ENCODE measurements around the gene KRTAP9-7.

The KRTAP9-7 gene

DNA sequence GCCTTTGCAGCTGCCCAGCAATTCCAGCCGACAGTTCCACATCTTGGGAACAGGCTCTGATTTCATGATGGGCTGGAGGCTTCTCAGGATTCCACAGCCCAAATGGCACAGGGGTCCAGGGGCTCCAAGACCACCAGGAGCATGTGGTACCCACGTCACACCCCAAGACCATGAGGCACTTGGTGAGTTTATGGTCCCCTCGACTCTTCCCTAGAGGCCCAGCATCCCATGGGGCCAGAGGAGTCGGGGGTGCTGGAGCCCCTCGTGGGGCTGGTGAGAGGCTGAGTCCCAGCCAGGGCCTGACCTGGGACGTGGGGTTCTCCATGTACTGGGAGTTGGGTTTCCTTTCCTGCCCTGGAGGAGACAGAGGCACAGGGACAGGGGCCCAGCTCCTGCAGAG is 50.1 kb downstream of the KRTAP9-7 start:
- Mint-ChIP-seq H3K36me3 (ENCODE audit: low read depth) (no peaks in the 10 kb centered on the region), H3K27me3 (ENCODE audit: low read depth, poor library complexity) (peaks cover 6% of the 10 kb centered on the region), H3K9me3 (peaks cover 4% of the 10 kb centered on the region), H3K4me1 (peaks cover 9% of the 10 kb centered on the region), H3K4me3 (no peak overlapping the region), H3K27ac (no peak overlapping the region)
- no peak for DNase-seq
- TF ChIP-seq, protein P1, sequence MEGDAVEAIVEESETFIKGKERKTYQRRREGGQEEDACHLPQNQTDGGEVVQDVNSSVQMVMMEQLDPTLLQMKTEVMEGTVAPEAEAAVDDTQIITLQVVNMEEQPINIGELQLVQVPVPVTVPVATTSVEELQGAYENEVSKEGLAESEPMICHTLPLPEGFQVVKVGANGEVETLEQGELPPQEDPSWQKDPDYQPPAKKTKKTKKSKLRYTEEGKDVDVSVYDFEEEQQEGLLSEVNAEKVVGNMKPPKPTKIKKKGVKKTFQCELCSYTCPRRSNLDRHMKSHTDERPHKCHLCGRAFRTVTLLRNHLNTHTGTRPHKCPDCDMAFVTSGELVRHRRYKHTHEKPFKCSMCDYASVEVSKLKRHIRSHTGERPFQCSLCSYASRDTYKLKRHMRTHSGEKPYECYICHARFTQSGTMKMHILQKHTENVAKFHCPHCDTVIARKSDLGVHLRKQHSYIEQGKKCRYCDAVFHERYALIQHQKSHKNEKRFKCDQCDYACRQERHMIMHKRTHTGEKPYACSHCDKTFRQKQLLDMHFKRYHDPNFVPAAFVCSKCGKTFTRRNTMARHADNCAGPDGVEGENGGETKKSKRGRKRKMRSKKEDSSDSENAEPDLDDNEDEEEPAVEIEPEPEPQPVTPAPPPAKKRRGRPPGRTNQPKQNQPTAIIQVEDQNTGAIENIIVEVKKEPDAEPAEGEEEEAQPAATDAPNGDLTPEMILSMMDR (IDR thresholded peaks at IDR 0.05), result no peak

Measured in nephron progenitor cell (in vitro differentiated cells).